Measurements from ENCODE around the gene SCRN3. TPM values are rescaled to one million over a fixed set of nuclear protein-coding genes. Genes with fewer than 3 reads are reported as not detected.

The SCRN3 gene
- polyA plus RNA-seq, 1 donor = 32.6 TPM

Other genes with a start within 250 kb of the SCRN3 start
- gene OLA1, start 147.2 kb upstream of the SCRN3 start, polyA plus RNA-seq (ENCODE audit: insufficient read length) = 221 TPM
- gene SP9, start 60.8 kb upstream of the SCRN3 start, polyA plus RNA-seq (ENCODE audit: insufficient read length) = 0.23 TPM
- gene GPR155, start 91.3 kb downstream of the SCRN3 start, polyA plus RNA-seq (ENCODE audit: insufficient read length) = 3.7 TPM
- 39.0 TPM for gene WIPF1, start 202.1 kb downstream of the SCRN3 start, polyA plus RNA-seq (ENCODE audit: insufficient read length)

All from hindlimb muscle (tissue), 1 donor.